Measurements from ENCODE around the gene MBD3.

Gene MBD3, protein sequence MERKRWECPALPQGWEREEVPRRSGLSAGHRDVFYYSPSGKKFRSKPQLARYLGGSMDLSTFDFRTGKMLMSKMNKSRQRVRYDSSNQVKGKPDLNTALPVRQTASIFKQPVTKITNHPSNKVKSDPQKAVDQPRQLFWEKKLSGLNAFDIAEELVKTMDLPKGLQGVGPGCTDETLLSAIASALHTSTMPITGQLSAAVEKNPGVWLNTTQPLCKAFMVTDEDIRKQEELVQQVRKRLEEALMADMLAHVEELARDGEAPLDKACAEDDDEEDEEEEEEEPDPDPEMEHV

DNA sequence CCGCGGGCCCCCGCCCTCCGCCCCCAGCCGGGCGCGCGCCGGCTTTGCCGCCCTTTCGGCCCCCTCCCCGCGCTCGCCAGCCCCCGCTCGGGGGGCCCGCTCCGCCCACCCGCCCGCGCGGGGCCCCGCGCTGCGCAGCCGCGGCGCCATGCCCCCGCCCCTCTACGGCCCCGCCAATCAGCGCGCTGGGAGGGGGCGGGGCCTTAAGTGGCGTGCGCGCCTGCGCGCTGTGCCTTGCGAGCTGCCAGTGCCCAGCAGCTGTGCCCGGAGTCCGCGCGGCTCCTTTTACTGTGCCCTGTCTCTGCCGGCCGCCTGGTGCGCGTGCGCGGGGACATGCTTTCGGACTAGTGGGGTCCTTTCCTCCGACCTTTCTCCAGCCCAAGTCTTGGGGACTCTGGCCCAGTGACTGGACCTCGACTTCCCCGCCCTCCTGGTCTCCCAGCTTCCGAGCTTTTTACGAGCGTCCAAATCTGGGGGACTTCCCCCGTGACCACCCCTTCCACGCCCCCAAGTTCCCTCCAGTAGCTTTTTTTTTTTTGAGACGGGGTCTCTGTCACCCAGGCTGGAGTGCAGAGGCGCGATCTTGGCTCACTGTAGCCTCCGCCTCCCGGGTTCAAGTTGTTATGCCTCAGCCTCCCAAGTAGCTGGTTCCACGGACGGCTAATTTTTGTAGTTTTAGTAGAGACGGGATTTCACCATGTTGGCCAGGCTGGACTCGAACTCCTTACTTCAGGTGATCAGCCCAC lies at the start of gene MBD3:
MBD3 (minus strand) TSS at position 111 of the 746 bp plus-strand sequence. CDS start 234 bp downstream, outside the sequence.
- peak; percentile 91 for DNase-seq

DNA sequence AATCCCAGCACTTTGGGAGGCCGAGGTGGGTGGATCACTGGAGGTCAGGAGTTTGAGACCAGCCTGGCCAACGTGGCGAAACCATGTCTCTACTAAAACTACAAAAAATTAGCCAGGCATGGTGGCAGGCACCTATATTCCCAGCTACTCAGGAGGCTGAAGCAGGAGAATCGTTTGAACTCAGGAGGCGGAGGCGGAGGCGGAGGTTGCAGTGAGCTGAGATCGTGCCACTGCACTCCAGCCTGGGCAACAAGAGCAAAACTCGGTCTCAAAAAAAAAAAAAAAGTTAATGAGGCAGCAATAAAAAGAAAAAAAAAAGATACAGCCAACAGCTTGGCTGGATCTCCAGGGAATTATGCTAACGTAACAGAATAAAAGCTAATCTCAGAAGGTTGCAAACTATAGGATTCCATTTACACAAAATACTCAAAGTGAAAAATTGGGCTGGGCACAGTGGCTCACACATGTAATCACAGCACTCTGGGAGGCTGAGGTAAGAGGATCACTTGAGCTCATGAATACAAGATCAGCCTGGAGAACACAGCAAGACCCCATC lies 48.3 kb upstream of the MBD3 start:
- DNase-seq, result peak; percentile 92

DNA sequence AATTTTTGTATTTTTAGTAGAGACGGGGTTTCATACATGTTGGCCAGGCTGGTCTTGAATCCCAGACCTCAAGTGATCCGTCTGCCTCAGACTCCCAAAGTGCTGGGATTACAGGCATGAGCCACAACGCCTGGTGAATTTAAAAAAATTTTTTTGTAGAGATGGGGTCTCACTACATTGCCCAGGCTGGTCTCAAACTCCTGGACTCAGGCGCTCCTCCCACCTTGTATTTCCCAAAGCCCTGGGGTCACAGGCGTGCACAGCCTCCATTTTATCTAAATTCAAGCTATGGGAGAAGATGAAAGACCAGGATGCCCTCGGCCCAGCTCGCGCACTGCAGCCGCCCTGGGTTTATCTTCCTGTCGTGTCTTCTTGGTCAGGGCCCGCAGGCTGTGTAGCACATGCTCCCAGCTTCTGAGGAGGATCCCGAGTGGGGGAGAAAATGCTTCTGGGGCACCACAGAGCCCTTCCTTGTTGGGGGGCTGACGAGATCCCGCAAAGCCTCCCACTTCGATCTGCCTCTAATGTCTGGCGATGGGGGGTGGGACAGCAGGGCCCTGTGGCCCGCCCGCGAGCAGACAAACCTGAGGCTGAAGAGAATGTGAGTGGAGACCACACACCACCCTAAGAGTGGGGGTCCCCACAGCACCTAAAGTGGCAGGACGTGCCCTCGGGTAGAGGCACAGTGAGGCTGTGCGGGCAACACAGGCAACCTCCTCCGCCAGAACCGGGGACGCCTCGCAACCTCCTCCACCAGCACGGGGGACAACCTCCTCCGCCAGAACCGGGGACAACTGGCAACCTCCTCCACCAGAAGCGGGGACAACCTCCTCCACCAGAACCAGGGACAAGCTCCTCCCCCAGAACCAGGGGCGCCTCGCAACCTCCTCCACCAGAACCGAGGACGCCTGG lies 43.9 kb upstream of the MBD3 start:
- no peak for DNase-seq

DNA sequence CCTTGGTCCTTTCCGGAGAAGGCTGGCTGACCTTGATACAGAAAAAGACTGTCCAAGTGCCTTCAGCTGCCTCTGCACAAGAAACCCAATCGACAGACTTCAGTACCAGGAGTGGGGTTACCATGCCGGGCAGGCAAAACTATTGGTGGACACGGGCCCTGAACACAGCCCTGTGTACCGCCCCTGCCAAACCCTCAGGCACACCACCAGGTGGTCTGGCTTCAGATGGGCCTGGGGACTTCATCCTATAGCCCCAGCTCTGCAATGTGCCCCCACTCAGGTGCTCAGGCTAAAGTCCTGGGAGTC lies 42.2 kb upstream of the MBD3 start:
- DNase-seq, result no peak

DNA sequence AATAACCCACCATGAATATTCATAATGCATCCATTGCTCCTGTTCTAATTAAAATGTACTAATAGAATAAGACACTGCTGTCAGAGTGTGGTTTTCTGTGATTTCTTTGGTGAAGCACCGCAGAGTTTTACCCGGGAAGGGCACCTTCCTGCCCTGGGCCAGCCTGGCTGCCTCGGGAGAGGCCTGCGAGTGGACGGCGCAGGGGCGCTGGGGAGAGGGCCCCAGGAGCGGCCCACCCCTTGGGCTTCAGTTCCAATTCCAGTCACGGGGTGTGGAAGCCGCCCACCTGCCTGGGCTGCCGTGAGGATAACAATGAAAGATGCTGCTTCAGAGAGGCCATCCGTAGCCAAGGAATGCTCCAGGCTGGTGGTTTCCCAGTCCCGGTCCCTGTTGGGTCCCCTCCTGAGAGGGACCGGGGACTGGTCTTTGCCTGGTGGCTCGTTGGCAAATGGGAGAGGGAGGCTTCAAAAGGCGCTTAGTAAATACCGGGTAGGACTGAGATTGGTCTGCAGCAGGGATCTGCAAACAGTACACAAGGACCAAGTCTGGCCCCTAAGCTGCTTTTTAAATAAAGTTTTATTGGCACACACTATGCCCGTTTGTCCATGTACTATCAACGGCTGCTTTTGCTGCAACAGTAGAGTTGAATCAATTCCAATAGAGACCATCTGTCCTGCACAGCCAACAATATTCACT lies 41.7 kb upstream of the MBD3 start:
- DNase-seq, result no peak

DNA sequence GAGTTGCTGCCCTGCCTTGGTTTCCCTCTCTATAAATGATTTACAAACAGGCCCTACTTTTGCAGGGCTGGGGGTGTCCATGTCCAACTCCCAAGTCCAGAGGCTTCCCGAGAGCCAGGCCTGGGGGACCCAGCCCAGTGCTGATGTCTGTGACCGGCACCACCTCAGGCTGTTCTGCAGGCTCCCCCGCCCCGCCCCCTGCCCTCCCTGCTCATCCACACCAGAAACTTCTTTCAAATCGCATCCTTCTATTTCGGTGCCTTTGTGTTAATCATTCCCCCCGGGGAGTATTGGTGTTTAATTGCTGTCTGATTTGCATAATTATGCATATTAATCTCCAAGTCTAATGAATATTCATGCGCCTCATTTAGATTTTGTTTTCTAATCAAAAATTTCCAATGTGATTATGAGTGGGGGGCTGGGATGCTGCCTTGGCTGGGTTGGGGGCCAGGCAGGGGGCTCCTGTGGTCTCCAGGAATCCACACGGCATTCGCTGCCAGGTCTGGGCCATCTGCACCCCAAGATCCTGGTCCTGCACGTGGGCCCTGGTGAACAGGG lies 40.7 kb upstream of the MBD3 start:
- DNase-seq, result no peak

DNA sequence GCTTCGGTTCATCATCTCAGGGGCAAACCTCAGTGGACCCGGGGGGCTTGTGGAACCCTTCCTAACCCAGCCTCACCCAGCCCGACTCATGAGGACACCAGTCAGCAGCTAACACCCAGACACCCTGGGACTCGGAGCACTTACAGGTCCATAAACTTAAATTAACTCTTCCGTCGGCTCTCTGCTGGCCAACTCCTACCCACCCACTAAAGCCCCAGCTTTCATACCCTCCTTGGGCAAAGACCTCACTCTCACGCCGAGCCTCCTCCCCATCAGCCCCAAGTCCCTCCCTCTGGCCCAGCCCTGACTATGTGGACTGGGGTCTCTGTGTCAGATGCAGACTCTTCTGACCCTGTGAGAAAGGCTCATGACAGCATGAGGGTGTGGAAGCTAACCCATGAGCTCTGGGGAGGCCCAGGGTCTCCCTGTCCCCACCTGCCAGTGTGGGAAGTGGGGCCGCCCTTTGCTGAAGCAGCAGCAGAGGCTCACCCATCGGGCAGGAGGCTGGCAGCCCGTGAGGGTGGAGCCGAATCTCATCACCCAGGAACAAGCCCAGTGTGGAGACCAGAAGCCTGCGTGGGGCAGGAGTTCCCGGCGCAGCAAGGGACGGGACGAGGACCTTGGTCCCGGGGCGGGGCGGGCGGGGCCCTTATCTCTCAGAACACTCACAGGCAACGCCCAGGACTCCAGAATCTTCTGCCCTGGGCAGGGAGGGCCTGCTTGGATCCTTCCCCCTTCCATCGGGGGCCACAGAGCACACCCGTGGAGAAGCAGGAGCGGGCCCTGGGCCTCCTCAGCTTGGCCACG lies 40.0 kb upstream of the MBD3 start:
- DNase-seq, result no peak

DNA sequence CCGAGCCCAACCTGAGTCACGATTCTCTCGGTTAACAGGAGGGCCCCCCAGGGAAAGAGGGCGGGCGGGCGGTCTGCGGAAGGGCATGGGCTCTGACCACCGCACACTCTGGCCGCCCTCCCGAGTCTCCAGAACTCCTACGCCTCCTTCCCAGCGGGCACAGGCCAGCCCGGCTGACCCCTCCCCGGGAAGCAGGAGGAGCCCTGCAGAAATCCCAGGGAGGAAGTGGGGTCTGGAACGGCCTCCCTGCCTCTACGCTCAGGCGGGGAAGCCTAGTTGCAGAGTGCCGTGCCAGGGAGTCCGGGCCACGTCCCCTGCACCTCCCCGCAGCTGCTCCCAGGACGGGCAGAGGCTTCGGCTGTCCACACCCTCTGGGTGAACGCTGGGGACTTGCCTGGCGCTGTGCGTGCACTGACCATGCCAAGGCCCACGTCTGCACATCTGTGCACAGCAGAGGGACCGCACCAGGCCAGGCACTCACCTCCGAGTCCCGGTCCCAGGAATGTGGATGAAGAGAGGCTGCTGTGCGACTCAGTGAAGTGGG lies 39.0 kb upstream of the MBD3 start:
- no peak for DNase-seq

DNA sequence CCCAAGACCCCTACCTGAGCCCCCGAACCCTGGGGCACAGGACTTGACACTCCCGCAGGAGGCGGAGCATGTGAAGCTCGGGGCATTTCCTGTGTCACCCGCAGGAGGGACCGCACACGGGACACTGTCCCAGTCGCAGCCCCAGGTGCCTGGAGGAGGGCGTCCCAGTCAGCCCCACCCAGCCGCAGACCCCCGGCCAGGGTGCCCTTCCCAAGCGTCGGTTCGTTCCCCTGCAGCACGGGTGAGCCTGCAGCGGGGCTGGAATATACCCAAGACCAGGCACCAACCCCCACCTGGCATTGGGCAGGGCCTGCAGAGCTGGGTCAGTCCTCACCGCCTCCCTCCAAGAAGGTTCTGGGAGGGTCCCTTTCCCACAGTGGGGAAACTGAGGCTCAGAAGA lies 38.1 kb upstream of the MBD3 start:
- no peak for DNase-seq

DNA sequence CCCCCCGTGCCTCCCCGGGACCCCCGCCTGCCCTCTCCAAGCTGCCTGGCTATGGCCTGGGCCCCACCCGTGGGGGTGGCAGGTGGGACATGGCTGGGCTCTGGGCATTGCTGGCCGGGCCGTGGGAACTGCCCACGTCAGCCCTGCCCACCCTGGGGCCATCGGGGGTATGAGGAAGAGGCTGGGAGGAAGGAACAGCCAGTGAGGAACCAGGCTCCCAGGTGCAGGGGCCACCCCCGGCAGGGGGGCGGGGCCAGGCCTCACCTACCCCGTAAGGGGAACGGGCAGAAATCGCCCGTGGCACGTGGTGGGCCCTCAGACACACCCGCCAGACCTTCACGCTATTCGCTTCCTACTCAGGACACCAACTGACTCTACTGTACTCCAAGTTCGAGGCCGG lies 37.3 kb upstream of the MBD3 start:
- DNase-seq, result no peak

DNA sequence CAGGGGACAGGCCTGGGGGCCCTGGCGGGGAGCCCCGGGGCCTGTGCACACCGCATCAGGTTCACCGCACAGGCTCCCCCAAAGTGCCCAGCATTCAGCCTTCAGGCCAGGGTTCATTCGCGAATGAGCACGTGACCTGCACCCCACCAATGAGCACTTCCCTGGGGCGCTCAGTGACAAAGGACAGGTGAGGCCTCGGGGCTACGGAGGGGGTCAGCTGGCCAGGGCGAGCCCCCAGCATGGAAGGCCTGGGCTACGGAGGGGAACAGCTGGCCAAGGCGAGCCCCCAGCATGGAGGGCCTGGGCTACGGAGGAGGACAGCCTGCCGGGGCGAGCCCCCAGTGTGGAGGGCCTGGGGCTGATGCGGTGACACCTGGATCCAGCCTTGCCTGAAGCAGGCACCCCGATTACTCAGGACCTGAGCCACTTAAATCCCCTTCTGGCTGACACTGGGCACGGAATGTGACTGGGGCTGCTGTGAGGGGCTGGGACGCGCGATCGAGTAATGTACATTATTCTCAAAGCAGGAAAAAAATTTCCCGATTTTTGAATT lies 36.7 kb upstream of the MBD3 start:
- DNase-seq, result no peak

DNA sequence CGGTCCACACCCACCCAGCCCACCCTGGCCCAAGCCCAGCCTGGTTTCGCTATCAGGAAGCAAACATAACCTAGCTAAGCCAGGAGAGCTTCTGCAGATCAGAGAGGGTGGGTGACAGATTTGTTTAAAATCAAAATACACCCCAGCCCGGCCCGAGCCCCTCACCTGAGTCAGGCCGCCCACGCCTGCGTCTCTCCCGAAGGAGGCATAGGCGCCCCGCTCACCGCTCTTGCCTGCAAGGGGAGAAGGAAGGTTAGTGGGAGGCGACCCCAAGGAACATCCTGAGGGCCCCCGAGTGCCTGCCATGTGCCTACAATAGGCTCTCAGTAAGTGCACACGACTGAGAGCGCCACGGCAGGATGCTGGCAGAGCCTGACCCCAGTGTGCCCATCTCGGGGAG lies 34.5 kb upstream of the MBD3 start:
- DNase-seq, result no peak

DNA sequence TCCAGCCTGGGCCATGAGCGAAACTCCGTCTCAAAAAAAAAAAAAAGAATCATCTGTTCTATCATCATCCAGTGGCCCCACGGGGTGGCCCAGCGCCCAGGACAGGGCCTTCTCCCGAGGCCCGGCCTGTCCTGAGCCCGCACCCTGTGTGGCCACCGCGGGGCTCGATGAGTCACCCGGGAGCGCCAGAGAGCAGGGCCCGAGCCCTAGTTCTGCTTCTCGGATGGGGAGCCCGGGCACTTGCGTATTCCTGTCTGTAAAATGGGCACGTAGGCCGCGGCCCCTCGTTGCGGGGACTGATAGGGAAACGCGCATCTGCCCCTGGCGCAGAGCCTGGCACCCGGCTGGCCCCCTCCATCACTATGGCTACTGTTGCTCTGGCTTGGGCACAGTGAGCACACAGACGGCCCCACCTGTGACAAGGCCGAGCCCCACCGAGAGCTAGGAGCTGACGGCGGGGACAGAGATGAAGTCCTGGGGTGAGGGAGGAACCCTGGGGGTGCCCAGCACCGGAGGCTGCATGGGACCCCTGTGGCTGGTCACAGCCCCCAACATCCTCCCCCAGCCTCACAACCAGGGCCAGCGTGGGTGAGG lies 33.8 kb upstream of the MBD3 start:
- DNase-seq, result no peak

DNA sequence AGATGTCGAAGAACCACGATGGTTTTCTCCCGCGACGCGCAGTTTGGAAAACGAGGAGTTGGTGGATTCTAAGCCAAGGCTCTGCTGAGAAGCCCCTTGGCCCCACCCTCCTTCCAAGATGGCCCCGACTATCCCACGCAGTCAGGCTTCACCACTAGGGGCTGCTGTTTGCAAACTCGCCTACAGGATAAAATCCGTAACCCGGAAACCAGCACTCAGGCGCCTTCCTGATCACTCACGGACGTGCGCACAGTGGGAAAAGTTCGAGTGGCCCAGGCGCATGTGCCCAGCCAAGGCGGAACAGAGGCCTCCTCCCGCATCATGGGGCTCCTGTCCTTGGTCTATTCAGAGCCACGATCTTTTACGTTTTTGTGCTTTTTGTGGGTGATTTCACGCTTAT lies 31.8 kb upstream of the MBD3 start:
- peak; percentile 9 for DNase-seq

DNA sequence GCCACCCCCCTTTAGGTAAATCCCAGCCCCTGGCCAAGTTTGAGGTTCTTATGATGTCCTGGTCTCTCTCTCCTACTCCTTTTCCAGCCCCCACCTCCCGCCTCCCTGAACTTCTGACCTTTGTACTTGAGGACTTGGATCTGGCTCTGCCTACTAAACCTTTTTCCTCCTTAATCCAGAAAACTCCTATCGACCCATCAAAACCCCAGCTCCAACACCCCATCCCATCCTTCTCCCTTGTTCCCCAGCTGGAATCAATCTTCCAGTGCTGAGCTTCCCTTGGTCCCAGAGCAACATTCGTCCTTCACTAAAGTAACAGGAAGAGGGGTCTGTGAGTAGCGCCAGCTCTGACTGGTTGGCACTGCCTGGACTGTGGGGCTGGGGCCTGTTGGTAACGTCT lies 29.9 kb upstream of the MBD3 start:
- no peak for DNase-seq

DNA sequence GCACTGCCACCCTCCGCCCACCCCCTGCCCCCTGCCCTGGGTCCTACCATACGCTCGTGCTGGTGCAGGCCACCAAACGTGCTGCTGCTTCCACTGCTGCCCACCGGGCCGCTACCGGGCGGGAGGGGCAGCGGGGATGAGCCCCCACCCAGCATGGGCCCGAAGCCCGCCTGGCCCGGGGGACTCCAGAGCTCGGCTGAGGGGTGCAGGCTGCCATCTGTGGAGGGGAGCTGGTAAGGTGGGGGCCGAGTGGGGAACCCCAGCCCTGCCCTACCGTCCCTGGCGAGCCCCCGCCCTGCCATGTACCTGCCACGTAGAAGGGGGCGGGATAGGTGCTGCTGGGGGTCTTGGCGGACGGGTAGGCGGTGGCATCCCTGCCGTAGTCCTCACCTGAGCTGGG lies 29.3 kb upstream of the MBD3 start:
- DNase-seq, result no peak

DNA sequence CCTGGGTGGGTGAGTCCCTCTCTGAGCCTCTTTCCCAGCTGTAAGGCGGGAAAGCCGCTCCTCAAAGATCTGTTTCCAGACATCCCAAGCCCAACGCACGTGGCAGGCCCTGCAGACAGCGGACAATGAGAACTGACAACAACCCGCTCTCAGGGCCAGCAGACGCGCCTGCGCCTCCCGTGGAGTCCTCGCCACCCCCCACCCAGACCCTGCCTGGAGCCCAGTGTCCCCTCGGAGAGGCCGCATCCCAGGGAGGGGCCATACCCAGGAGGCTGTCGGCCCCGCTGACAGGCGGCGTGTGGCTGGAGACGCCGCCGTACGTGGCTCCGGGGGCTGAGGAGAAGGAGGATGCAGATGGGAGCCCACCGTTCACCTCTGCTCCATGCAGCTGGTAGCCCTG lies 28.9 kb upstream of the MBD3 start:
- DNase-seq, result no peak

DNA sequence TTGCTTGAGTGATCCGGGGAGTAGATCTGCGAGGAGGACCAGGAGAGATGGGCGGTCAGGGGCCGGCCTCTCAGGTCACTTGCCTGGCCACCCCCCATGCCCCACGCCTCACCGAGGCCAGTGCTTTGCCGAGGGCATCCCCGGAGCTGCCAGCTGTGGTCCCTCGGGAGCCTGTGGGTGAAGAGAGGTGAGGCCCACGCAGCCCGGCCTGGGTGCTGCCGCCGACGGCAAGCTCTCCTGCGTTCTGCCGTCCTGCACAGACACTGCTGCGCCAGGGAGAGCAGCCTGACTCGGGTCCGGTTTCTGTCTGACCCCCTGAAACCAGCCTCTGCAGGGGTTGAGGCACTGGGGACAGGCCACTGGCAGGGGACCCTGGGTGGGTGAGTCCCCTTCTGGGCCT lies 28.4 kb upstream of the MBD3 start:
- no peak for DNase-seq

DNA sequence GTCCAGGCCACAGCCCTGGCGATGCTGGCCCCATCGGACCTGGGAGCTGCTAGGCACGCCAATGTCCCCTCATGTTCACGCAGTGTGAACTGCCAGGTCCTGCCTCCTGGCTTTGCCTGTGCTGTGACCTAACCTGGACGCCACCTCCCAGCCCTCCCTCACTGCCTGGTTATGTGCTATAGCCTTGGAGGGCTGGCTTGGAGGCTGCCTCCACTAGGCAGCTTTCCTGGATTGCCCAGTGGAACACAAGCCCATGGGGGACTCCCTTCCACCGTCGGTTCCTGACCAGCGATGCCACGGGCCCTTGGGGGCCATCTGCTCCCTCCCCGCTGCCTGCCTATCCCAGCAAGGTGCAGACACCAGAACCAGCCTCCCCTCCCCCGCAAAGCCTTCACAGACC lies 27.8 kb upstream of the MBD3 start:
- DNase-seq, result no peak

DNA sequence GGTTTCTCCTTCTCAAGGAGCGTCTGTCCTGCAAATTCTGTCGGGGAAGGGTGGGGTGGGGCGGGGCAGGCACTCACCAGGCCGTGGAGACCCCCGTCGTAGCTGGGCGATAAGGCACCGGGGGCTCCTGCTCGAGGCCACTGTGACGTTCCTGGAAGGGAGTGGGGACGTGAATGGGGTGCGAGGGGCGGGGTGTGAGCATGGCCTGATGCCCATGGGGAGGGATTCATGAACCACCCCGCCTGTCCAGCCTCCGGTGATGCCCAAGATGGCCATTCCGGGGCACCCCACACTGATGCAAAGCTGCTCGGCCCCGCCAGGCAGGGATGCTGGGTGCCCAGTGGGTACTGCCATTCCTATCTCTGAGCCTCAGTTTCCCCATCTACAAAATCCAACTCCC lies 27.0 kb upstream of the MBD3 start:
- no peak for DNase-seq

DNA sequence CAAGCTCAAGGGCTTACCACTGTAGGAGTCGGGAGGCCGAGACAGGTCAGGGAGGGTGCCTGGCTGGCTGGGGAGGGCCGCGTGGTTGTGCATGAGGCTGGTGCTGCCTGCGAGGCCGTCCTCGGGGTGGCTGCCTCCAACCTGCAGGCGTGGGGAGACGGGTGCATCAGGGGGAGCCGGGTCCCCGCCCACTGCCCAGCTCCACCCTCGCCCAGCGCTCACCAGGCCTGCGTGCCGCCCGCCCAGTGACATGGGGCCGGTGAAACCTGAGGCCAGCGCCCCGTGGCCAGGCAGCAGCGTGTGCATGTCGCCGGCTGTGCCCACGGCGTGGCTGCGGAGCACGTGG lies 26.4 kb upstream of the MBD3 start:
- no peak for DNase-seq
